H9 (cell line): ENCODE data around the gene RALGDS. TPM values are rescaled to one million over a fixed set of nuclear protein-coding genes. Genes with fewer than 3 reads are reported as not detected.

ENCODE experiments used
- DNase-seq: peaks from one replicate; pipeline ENCODE4 v3.0.0-alpha.2; 2017
- H2AFZ ChIP-seq: one replicate; pipeline ENCODE4 v1.6.1; 2013; ENCODE audit warnings: mild to moderate bottlenecking, low read length, control low read depth, moderate library complexity
- H2AK5ac ChIP-seq: 2 replicates; pipeline ENCODE4 v1.6.1; 2013; ENCODE audit warnings: low read length, control low read depth, mixed read lengths; ENCODE audit not compliant: insufficient read length
- H2BK120ac ChIP-seq: one replicate; pipeline ENCODE4 v1.6.1; 2013; ENCODE audit warnings: low read depth, mild to moderate bottlenecking, low read length, control low read depth, inconsistent platforms; ENCODE audit not compliant: poor library complexity, severe bottlenecking
- H2BK12ac ChIP-seq: 2 replicates; pipeline ENCODE4 v1.6.1; 2013; ENCODE audit warnings: low read length, control low read depth, mixed read lengths, low read depth; ENCODE audit not compliant: insufficient read length
- H2BK15ac ChIP-seq: 2 replicates; pipeline ENCODE4 v1.6.1; 2013; ENCODE audit warnings: low read depth, low read length, control low read depth
- H2BK20ac ChIP-seq: one replicate; pipeline ENCODE4 v1.6.1; 2013; ENCODE audit warnings: low read depth, mild to moderate bottlenecking, low read length, control low read depth, inconsistent platforms; ENCODE audit not compliant: poor library complexity, severe bottlenecking
- H2BK5ac ChIP-seq: 2 replicates; pipeline ENCODE4 v1.6.1; 2013; ENCODE audit warnings: low read length, control low read depth, mixed read lengths; ENCODE audit not compliant: insufficient read length
- H3K14ac ChIP-seq: 2 replicates; pipeline ENCODE4 v1.6.1; 2013; ENCODE audit warnings: low read length, control low read depth; ENCODE audit not compliant: insufficient read depth
- H3K18ac ChIP-seq: 2 replicates; pipeline ENCODE4 v1.6.1; 2013; ENCODE audit warnings: low read depth, mild to moderate bottlenecking, mixed read lengths, low read length, control low read depth; ENCODE audit not compliant: insufficient read length
- H3K23ac ChIP-seq: 2 replicates; pipeline ENCODE4 v1.6.1; 2013; ENCODE audit warnings: low read length, control low read depth, mixed read lengths, low read depth; ENCODE audit not compliant: insufficient read length
- H3K23me2 ChIP-seq: 2 replicates; pipeline ENCODE4 v1.6.1; 2013; ENCODE audit warnings: low read depth, mild to moderate bottlenecking, mixed read lengths, low read length, control low read depth; ENCODE audit not compliant: insufficient read length, poor library complexity, severe bottlenecking
- H3K27ac ChIP-seq: 2 replicates; pipeline ENCODE4 v1.5.1; 2013; ENCODE audit warnings: low read length, control low read depth, mixed read lengths, low read depth; ENCODE audit not compliant: insufficient read length
- H3K27me3 ChIP-seq: 2 replicates; pipeline ENCODE4 v1.6.1; 2013; ENCODE audit warnings: low read length, control low read depth, inconsistent platforms; ENCODE audit not compliant: insufficient read depth
- H3K4ac ChIP-seq: 2 replicates; pipeline ENCODE4 v1.6.1; 2013; ENCODE audit warnings: low read depth, mild to moderate bottlenecking, control low read depth, inconsistent platforms, low read length, moderate library complexity
- H3K4me1 ChIP-seq: 2 replicates; pipeline ENCODE4 v1.6.1; 2013; ENCODE audit warnings: low read length, control low read depth, inconsistent platforms; ENCODE audit not compliant: insufficient read depth
- H3K4me2 ChIP-seq: 2 replicates; pipeline ENCODE4 v1.6.1; 2013; ENCODE audit warnings: low read length, control low read depth, mixed read lengths; ENCODE audit not compliant: insufficient read length, insufficient read depth
- H3K56ac ChIP-seq: 2 replicates; pipeline ENCODE4 v1.6.1; 2013; ENCODE audit warnings: low read depth, mild to moderate bottlenecking, mixed read lengths, low read length, control low read depth; ENCODE audit not compliant: insufficient read length
- H3K79me1 ChIP-seq: 2 replicates; pipeline ENCODE4 v1.6.1; 2013; ENCODE audit warnings: low read depth, mild to moderate bottlenecking, moderate library complexity, low read length, control low read depth, inconsistent platforms; ENCODE audit not compliant: insufficient read depth, poor library complexity, severe bottlenecking
- H3K79me2 ChIP-seq: 2 replicates; pipeline ENCODE4 v1.6.1; 2013; ENCODE audit warnings: low read length, control low read depth, inconsistent platforms; ENCODE audit not compliant: insufficient read depth
- H3K9ac ChIP-seq: 2 replicates; pipeline ENCODE4 v1.6.1; 2013; ENCODE audit warnings: low read length, control low read depth, mixed read lengths; ENCODE audit not compliant: insufficient read length; ENCODE audit errors: extremely low read depth
- H3K9me3 ChIP-seq: one replicate; pipeline ENCODE4 v1.6.1; 2013; ENCODE audit warnings: low read depth, low read length, inconsistent platforms; ENCODE audit not compliant: control insufficient read depth
- H3T11ph ChIP-seq: one replicate; pipeline ENCODE4 v1.6.1; 2013; ENCODE audit warnings: mild to moderate bottlenecking, low read length, control low read depth, inconsistent platforms
- H4K20me1 ChIP-seq: one replicate; pipeline ENCODE4 v1.6.1; 2013; ENCODE audit not compliant: control insufficient read depth, insufficient read length, insufficient read depth
- H4K5ac ChIP-seq: 2 replicates; pipeline ENCODE4 v1.6.1; 2013; ENCODE audit warnings: low read depth, mild to moderate bottlenecking, mixed read lengths, low read length, control low read depth; ENCODE audit not compliant: insufficient read length
- H4K8ac ChIP-seq: replicated peaks from 2 replicates; pipeline ENCODE4 v1.6.1; 2013; ENCODE audit warnings: low read length, control low read depth, mixed read lengths, low read depth; ENCODE audit not compliant: insufficient read length
- H4K91ac ChIP-seq: 2 replicates; pipeline ENCODE4 v1.6.1; 2013; ENCODE audit warnings: low read depth, mild to moderate bottlenecking, moderate library complexity, mixed read lengths, low read length, control low read depth; ENCODE audit not compliant: insufficient read length
- H3K27ac Mint-ChIP-seq, 3 experiments: 2 replicates in 2 of 3; 3 replicates in 1 of 3; pipeline ENCODE4 v1.8.0; 2020 to 2021; ENCODE audit warnings: mixed read lengths in 3 of 3, mild to moderate bottlenecking in 1 of 3, moderate library complexity in 1 of 3
- H3K27me3 Mint-ChIP-seq: 2 replicates; pipeline ENCODE4 v1.8.0; 2021; ENCODE audit warnings: low read depth, mild to moderate bottlenecking, moderate library complexity, mixed read lengths
- H3K36me3 Mint-ChIP-seq, 3 experiments: 2 replicates in 2 of 3; 3 replicates in 1 of 3; pipeline ENCODE4 v1.8.0; 2020 to 2021; ENCODE audit warnings: low read depth in 3 of 3, mixed read lengths in 3 of 3; ENCODE audit not compliant: insufficient read depth in 1 of 3
- H3K4me1 Mint-ChIP-seq, 2 experiments: 2 replicates each; pipeline ENCODE4 v1.8.0; 2020; ENCODE audit warnings: mixed read lengths in 2 of 2
- H3K4me3 Mint-ChIP-seq, 2 experiments: 2 replicates in 1 of 2; 3 replicates in 1 of 2; pipeline ENCODE4 v1.8.0; 2020 to 2021; ENCODE audit warnings: mild to moderate bottlenecking in 2 of 2, mixed read lengths in 2 of 2, moderate library complexity in 1 of 2
- H3K9me3 Mint-ChIP-seq, 2 experiments: 2 replicates in 1 of 2; 3 replicates in 1 of 2; pipeline ENCODE4 v1.8.0; 2020; ENCODE audit warnings: mild to moderate bottlenecking in 2 of 2, mixed read lengths in 2 of 2, moderate library complexity in 1 of 2
- CTCF ChIP-seq: fragments of 200-600 bp; sonication (generic); conservative IDR thresholded peaks from 3 replicates; pipeline ENCODE4 v1.8.0; 2021; ENCODE audit warnings: antibody characterized with exemption, mild to moderate bottlenecking
- WGBS: extraction: QIAGEN DNeasy Blood & Tissue Kit; methylation state at CpG from one replicate; pipeline ENCODE4 v1.1.7; 2013; ENCODE audit warnings: missing lambda C conversion rate, low lambda C conversion rate, mixed read lengths; ENCODE audit not compliant: insufficient read length; ENCODE audit errors: extremely low coverage; 5-methylcytosine and 5-hydroxymethylcytosine counted together
- total RNA-seq: library from RNA; stranded (reverse); gene quantifications from 2 replicates; pipeline ENCODE4 v1.2.1, GENCODE V29; 2021

The RALGDS gene
- total RNA-seq, 1 experiment from 2014 or later: 21.3 TPM

- no peak for DNase-seq
- no peak overlapping the region for H3K27ac Mint-ChIP-seq
- WGBS: no CpG with 5 or more reads among the region's 17 CpGs
- H3K4me1 ChIP-seq: no peaks in the 10 kb centered on the region
- H3T11ph ChIP-seq: no peak overlapping the region
- H2BK5ac ChIP-seq: no peak overlapping the region
- H3K9me3 ChIP-seq: no peaks in the 10 kb centered on the region
- H3K4ac ChIP-seq: no peak overlapping the region
- peaks cover 0 to 3% (median 0%) of the 10 kb centered on the region in 3 experiments; a peak in 1 of 7 replicates for H3K36me3 Mint-ChIP-seq
- H3K18ac ChIP-seq: no peak overlapping the region
- H3K4me3 Mint-ChIP-seq: no peak overlapping the region
- H4K5ac ChIP-seq: no peak overlapping the region
- H3K23me2 ChIP-seq: peaks cover 4% of the 10 kb centered on the region
- no peak overlapping the region for H3K4me2 ChIP-seq
- no peak overlapping the region for H3K56ac ChIP-seq
- H3K27me3 ChIP-seq: no peaks in the 10 kb centered on the region
- H3K27ac ChIP-seq: no peak overlapping the region
- peaks cover 32% of the 10 kb centered on the region for H3K27me3 Mint-ChIP-seq
- H2BK20ac ChIP-seq: no peak overlapping the region
- peaks cover 9 to 14% of the 10 kb centered on the region in 2 experiments for H3K4me1 Mint-ChIP-seq
- H3K14ac ChIP-seq: no peak overlapping the region
- H3K23ac ChIP-seq: no peak overlapping the region
- no peaks in the 10 kb centered on the region for H3K79me2 ChIP-seq
- H2BK15ac ChIP-seq: no peak overlapping the region
- H4K8ac ChIP-seq: no peak overlapping the region
- H2AK5ac ChIP-seq: no peak overlapping the region
- no peak overlapping the region for H2BK12ac ChIP-seq
- H4K20me1 ChIP-seq: no peaks in the 10 kb centered on the region
- no peak overlapping the region for H2BK120ac ChIP-seq
- no peak overlapping the region for H3K9ac ChIP-seq
- no peaks in the 10 kb centered on the region for H3K79me1 ChIP-seq
- no peak overlapping the region for H4K91ac ChIP-seq
- no peak for TF ChIP-seq CTCF
- no peak overlapping the region for H2AFZ ChIP-seq
- H3K9me3 Mint-ChIP-seq: no peaks in the 10 kb centered on the region
These were observed 45.4 kb upstream of the RALGDS start for GRCh38 chr9:133166392-133166791.
